CD14-positive monocyte (primary cell): Measurements from ENCODE around the gene ABHD16A. TPM values are rescaled to one million over a fixed set of nuclear protein-coding genes. Genes with fewer than 3 reads are reported as not detected.

Experiments
- DNase-seq, 3 donors: peaks; one replicate each; pipeline ENCODE4 v3.0.0-alpha.2; 2011 to 2022
- H2AFZ ChIP-seq: 2 replicates; pipeline ENCODE4 v1.6.0; 2012; ENCODE audit warnings: mild to moderate bottlenecking, low read depth, low read length, inconsistent platforms; ENCODE audit not compliant: insufficient read depth, poor library complexity, severe bottlenecking
- H3K27ac ChIP-seq, 2 donors: 1 replicate in 1 of 2; 2 replicates in 1 of 2; pipeline ENCODE4 v1.5.1; 2012 to 2013; ENCODE audit warnings: low read length in 2 of 2, control low read depth in 1 of 2, inconsistent platforms in 1 of 2, low read depth in 1 of 2, mild to moderate bottlenecking in 1 of 2
- H3K27me3 ChIP-seq, 2 donors: one replicate each; pipeline versions ENCODE4 v1.6.0 to v1.6.1; 2011 to 2013; ENCODE audit warnings: low read length in 2 of 2; ENCODE audit not compliant: control insufficient read depth in 2 of 2, insufficient read depth in 2 of 2
- H3K36me3 ChIP-seq, 2 donors: replicated peaks in 1 of 2; 1 replicate in 1 of 2; 2 replicates in 1 of 2; pipeline versions ENCODE4 v1.5.1 to v1.6.1; 2012 to 2013; ENCODE audit warnings: low read length in 2 of 2, control low read depth in 1 of 2, inconsistent platforms in 1 of 2, mild to moderate bottlenecking in 1 of 2; ENCODE audit not compliant: insufficient read depth in 2 of 2, control insufficient read depth in 1 of 2
- H3K4me1 ChIP-seq, 2 donors: 1 replicate in 1 of 2; 2 replicates in 1 of 2; pipeline versions ENCODE4 v1.5.1 to v1.6.1; 2012 to 2013; ENCODE audit warnings: low read length in 2 of 2, control low read depth in 1 of 2, inconsistent platforms in 1 of 2, mild to moderate bottlenecking in 1 of 2, moderate library complexity in 1 of 2; ENCODE audit not compliant: insufficient read depth in 2 of 2, control insufficient read depth in 1 of 2
- H3K4me2 ChIP-seq: replicated peaks from 2 replicates; pipeline ENCODE3; 2012; ENCODE audit warnings: low read length, moderate library complexity, mild to moderate bottlenecking; ENCODE audit not compliant: poor library complexity, severe bottlenecking; ENCODE audit errors: extremely low read depth
- H3K4me3 ChIP-seq, 3 experiments: fragments of 200-600 bp in 1 of 3; sonication (generic) in 1 of 3; replicated peaks in 1 of 3; 1 replicate in 2 of 3; 2 replicates in 1 of 3; pipeline ENCODE4 v1.5.1; 2011 to 2013; ENCODE audit warnings: low read length in 3 of 3, mild to moderate bottlenecking in 3 of 3, control low read depth in 2 of 3, low read depth in 2 of 3, inconsistent platforms in 1 of 3, moderate library complexity in 1 of 3
- H3K79me2 ChIP-seq: 2 replicates; pipeline ENCODE4 v1.6.0; 2012; ENCODE audit warnings: mild to moderate bottlenecking, control low read depth, inconsistent platforms, low read length, moderate library complexity; ENCODE audit not compliant: insufficient read depth
- H3K9ac ChIP-seq: 2 replicates; pipeline ENCODE4 v1.6.0; 2017; ENCODE audit warnings: low read length, mild to moderate bottlenecking; ENCODE audit not compliant: insufficient read depth, poor library complexity, severe bottlenecking
- H3K9me3 ChIP-seq, 2 donors: replicated peaks in 1 of 2; 1 replicate in 1 of 2; 2 replicates in 1 of 2; pipeline versions ENCODE4 v1.5.1 to v1.6.1; 2012 to 2013; ENCODE audit warnings: low read length in 2 of 2, control low read depth in 1 of 2; ENCODE audit not compliant: control insufficient read depth in 1 of 2, insufficient read depth in 1 of 2
- H4K20me1 ChIP-seq: 2 replicates; pipeline ENCODE4 v1.6.0; 2012; ENCODE audit warnings: mild to moderate bottlenecking, low read length, control low read depth, moderate library complexity; ENCODE audit not compliant: insufficient read depth
- H3K27ac Mint-ChIP-seq, 7 donors: one replicate each; pipeline ENCODE4 v1.8.0; 2020; ENCODE audit warnings: mild to moderate bottlenecking in 7 of 7, mixed read lengths in 7 of 7, moderate library complexity in 6 of 7, inconsistent platforms in 2 of 7
- H3K27me3 Mint-ChIP-seq, 3 donors: one replicate each; pipeline ENCODE4 v1.8.0; 2021 to 2022; ENCODE audit warnings: low read depth in 3 of 3, mild to moderate bottlenecking in 3 of 3, mixed read lengths in 3 of 3, moderate library complexity in 3 of 3, inconsistent platforms in 1 of 3
- H3K36me3 Mint-ChIP-seq, 2 donors: one replicate each; pipeline ENCODE4 v1.8.0; 2020; ENCODE audit warnings: mixed read lengths in 2 of 2, inconsistent platforms in 1 of 2, mild to moderate bottlenecking in 1 of 2
- H3K4me1 Mint-ChIP-seq: one replicate; pipeline ENCODE4 v1.8.0; 2020; ENCODE audit warnings: mild to moderate bottlenecking, mixed read lengths
- H3K4me3 Mint-ChIP-seq, 2 donors: one replicate each; pipeline ENCODE4 v1.8.0; 2020; ENCODE audit warnings: mild to moderate bottlenecking in 2 of 2, mixed read lengths in 2 of 2, moderate library complexity in 1 of 2
- H3K9me3 Mint-ChIP-seq, 7 donors: one replicate each; pipeline ENCODE4 v1.8.0; 2020 to 2022; ENCODE audit warnings: mixed read lengths in 7 of 7, mild to moderate bottlenecking in 6 of 7, moderate library complexity in 6 of 7, inconsistent platforms in 2 of 7
- WGBS: methylation state at CpG from one replicate; pipeline ENCODE4 v1.1.5; 2013; ENCODE audit warnings: missing lambda C conversion rate; ENCODE audit not compliant: insufficient coverage; 5-methylcytosine and 5-hydroxymethylcytosine counted together
- intact Hi-C, 2 donors: fragments of 100-400 bp; cut with micrococcal nuclease; formaldehyde crosslinking; loops; one replicate each; pipeline versions ENCODE4 v1.15.0 to v1.15.1; 2023
- polyA plus RNA-seq, 3 donors: library from polyadenylated mRNA; depleted of rRNA in 1 of 3; unstranded in 2 of 3; stranded (reverse) in 1 of 3; fragments of 300-500 nt in 2 of 3; fragments of >200 nt in 1 of 3; fragmentation: Illumina TruSeq in 2 of 3; gene quantifications; 1 replicate in 2 of 3; 2 replicates in 1 of 3; pipeline ENCODE4 v1.2.3, GENCODE V29; 2012 to 2021
- TF ChIP-seq, protein P1 (sequence below): fragments of 200-600 bp; IDR thresholded peaks from one replicate; pipeline ENCODE4 v1.8.0; 2022; ENCODE audit warnings: antibody characterized with exemption, mild to moderate bottlenecking

Gene ABHD16A
- polyA plus RNA-seq, 3 donors: 53.0 to 122 (median 56.0) TPM

DNA sequence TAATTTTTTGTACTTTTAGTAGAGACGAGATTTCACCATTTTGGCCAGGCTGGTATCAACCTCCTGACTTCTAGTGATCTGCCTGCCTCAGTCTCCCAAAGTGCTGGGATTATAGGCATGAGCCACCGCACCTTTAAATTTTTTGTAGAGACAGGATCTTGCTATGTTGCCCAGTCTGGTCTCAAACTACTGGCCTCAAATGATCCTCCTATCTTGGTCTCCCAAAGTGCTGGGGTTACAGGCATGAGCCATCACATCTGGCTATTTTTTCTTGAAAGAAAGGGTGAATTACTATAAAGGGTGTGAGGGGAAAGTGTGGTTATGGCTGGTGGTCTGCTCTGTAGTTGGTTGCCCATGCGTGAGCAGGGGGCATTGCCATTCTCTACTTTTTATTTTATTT lies 5.1 kb upstream of the ABHD16A start:
- no peak for DNase-seq
- WGBS: 100% methylated on average over 1 of the region's 3 CpGs
- no peak overlapping the region for H3K4me2 ChIP-seq
- peaks cover 33% of the 10 kb centered on the region for H3K4me1 Mint-ChIP-seq
- no peak overlapping the region for H3K27ac Mint-ChIP-seq
- no peaks in the 10 kb centered on the region for H4K20me1 ChIP-seq
- no peak overlapping the region for H3K4me3 Mint-ChIP-seq
- no peaks in the 10 kb centered on the region for H3K79me2 ChIP-seq
- H3K36me3 ChIP-seq: no peaks in the 10 kb centered on the region
- no peak overlapping the region for H3K9ac ChIP-seq
- no peaks in the 10 kb centered on the region for H3K9me3 ChIP-seq
- peaks cover 0 to 2% (median 0%) of the 10 kb centered on the region in 7 donors for H3K9me3 Mint-ChIP-seq
- TF ChIP-seq, protein P1, sequence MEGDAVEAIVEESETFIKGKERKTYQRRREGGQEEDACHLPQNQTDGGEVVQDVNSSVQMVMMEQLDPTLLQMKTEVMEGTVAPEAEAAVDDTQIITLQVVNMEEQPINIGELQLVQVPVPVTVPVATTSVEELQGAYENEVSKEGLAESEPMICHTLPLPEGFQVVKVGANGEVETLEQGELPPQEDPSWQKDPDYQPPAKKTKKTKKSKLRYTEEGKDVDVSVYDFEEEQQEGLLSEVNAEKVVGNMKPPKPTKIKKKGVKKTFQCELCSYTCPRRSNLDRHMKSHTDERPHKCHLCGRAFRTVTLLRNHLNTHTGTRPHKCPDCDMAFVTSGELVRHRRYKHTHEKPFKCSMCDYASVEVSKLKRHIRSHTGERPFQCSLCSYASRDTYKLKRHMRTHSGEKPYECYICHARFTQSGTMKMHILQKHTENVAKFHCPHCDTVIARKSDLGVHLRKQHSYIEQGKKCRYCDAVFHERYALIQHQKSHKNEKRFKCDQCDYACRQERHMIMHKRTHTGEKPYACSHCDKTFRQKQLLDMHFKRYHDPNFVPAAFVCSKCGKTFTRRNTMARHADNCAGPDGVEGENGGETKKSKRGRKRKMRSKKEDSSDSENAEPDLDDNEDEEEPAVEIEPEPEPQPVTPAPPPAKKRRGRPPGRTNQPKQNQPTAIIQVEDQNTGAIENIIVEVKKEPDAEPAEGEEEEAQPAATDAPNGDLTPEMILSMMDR: no peak
- peaks cover 0 to 8% (median 0%) of the 10 kb centered on the region in 3 donors for H3K27me3 Mint-ChIP-seq
- H3K27me3 ChIP-seq: no peaks in the 10 kb centered on the region
- H2AFZ ChIP-seq: no peak overlapping the region
- H3K36me3 Mint-ChIP-seq: no peaks in the 10 kb centered on the region
- H3K4me1 ChIP-seq: peaks cover 26 to 34% of the 10 kb centered on the region in 2 donors
- H3K27ac ChIP-seq: no peak overlapping the region
- H3K4me3 ChIP-seq: no peak overlapping the region
- intact Hi-C loops: no loop called here

DNA sequence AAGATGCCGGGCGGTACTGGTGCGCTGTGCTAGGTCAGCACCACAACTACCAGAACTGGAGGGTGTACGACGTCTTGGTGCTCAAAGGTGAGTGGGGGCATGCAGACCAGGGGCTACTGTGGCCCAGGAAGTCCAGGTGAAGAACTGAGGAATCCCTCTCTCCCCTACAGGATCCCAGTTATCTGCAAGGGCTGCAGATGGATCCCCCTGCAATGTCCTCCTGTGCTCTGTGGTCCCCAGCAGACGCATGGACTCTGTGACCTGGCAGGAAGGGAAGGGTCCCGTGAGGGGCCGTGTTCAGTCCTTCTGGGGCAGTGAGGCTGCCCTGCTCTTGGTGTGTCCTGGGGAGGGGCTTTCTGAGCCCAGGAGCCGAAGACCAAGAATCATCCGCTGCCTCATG lies 4.6 kb upstream of the ABHD16A start:
- Histone ChIP-seq H3K4me1 (peaks cover 26 to 34% of the 10 kb centered on the region in 2 donors), H3K27me3 (no peaks in the 10 kb centered on the region), H3K9me3 (no peaks in the 10 kb centered on the region), H3K4me2 (no peak overlapping the region), H4K20me1 (no peaks in the 10 kb centered on the region), H3K36me3 (no peaks in the 10 kb centered on the region), H2AFZ (no peak overlapping the region), H3K4me3 (no peak overlapping the region), H3K27ac (no peak overlapping the region), H3K79me2 (peaks cover 3% of the 10 kb centered on the region), H3K9ac (no peak overlapping the region)
- H3K36me3 Mint-ChIP-seq: peaks cover 0 to under 1% of the 10 kb centered on the region in 2 donors
- TF ChIP-seq, protein P1: no peak
- intact Hi-C loops: no loop called here
- H3K9me3 Mint-ChIP-seq: peaks cover 0 to 2% (median 0%) of the 10 kb centered on the region in 7 donors
- peaks cover 0 to 7% (median under 1%) of the 10 kb centered on the region in 3 donors for H3K27me3 Mint-ChIP-seq
- no peak for DNase-seq
- no peak overlapping the region for H3K4me3 Mint-ChIP-seq
- H3K27ac Mint-ChIP-seq: peak overlapping the region in 2 of 7 donors; percentile 6 to 23
- H3K4me1 Mint-ChIP-seq: peaks cover 34% of the 10 kb centered on the region
- 92% methylated on average over 8 of the region's 10 CpGs for WGBS
